SK-N-MC (cell line): ENCODE measurements around the gene TAF4.

Experiments
- DNase-seq: peaks from one replicate; pipeline ENCODE4 v3.0.0-alpha.2; 2011; ENCODE audit warnings: low read depth, low spot score
- H3K27ac ChIP-seq: fragments of 200-600 bp; sonication (generic); 2 replicates; pipeline ENCODE4 v1.5.1; 2016; ENCODE audit warnings: mixed run types
- H3K36me3 ChIP-seq: fragments of 200-600 bp; sonication (generic); 2 replicates; pipeline ENCODE4 v1.6.1; 2017; ENCODE audit warnings: antibody characterized with exemption, low read length, mixed read lengths; ENCODE audit not compliant: insufficient read depth
- H3K4me3 ChIP-seq: fragments of 200-600 bp; sonication (generic); 2 replicates; pipeline ENCODE4 v1.5.1; 2016
- H3K9ac ChIP-seq: fragments of 200-600 bp; sonication (generic); 2 replicates; pipeline ENCODE4 v1.8.0; 2017; ENCODE audit warnings: mixed run types, mixed read lengths; ENCODE audit not compliant: insufficient read length
- H3K9me3 ChIP-seq: fragments of 200-600 bp; sonication (generic); 2 replicates; pipeline ENCODE4 v1.6.1; 2017; ENCODE audit warnings: low read depth, mild to moderate bottlenecking, antibody characterized with exemption, low read length, moderate library complexity, mixed read lengths
- EZH2 ChIP-seq: fragments of 200-600 bp; sonication (generic); IDR thresholded peaks from one replicate; pipeline ENCODE4 v1.6.1; 2017; ENCODE audit warnings: antibody characterized with exemption
- FOXP2 ChIP-seq: optimal IDR thresholded peaks from 2 replicates; pipeline ENCODE3; 2011; ENCODE audit warnings: mild to moderate bottlenecking, moderate library complexity; ENCODE audit not compliant: insufficient read depth; ENCODE audit errors: extremely low read length, control extremely low read depth
- POLR2AphosphoS5 ChIP-seq: IDR thresholded peaks from 2 replicates; pipeline ENCODE4 v1.6.1; 2012; ENCODE audit warnings: mild to moderate bottlenecking, low read depth, low read length, borderline replicate concordance

Gene TAF4

DNA sequence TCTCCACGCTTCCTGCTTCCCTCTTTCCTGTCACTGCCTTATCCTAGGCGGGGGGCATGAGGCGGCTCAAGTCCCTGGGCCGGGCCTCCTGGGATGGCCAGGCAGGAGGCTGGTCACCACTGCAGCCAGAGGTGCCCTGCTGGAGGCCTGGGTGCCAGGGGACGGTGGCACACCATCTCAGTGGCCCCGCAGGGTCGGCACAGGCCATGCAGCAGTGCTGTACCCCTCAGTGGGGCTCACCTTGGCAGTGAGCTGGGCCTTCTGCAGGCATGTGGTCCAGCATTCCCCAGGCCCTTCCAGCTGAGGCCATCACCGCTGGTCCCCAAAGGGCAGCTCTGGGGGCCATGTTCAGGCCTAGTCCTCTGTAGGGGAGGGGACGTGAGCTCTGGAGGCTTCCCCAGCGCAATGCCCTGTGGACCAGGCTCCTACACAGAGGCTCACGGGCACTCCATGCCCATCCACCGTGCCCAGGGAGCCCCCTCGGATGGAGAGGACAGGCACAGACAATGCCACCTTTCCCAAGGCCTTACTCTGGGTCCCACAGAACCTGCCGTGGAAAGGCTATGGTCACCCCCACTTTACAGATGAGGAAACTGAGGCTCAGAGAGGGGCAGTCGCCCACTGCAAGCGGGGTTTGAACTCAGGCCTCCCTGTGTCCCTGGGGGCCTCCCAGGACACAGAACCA lies 123.8 kb downstream of the TAF4 start:
- no peaks in the 10 kb centered on the region for H3K9me3 ChIP-seq
- no peak for DNase-seq
- H3K27ac ChIP-seq, result no peak overlapping the region
- no peaks in the 10 kb centered on the region for H3K36me3 ChIP-seq
- H3K4me3 ChIP-seq, result no peak overlapping the region
- no peak for TF ChIP-seq EZH2
- TF ChIP-seq FOXP2, result no peak
- TF ChIP-seq POLR2AphosphoS5, result no peak
- no peak overlapping the region for H3K9ac ChIP-seq

DNA sequence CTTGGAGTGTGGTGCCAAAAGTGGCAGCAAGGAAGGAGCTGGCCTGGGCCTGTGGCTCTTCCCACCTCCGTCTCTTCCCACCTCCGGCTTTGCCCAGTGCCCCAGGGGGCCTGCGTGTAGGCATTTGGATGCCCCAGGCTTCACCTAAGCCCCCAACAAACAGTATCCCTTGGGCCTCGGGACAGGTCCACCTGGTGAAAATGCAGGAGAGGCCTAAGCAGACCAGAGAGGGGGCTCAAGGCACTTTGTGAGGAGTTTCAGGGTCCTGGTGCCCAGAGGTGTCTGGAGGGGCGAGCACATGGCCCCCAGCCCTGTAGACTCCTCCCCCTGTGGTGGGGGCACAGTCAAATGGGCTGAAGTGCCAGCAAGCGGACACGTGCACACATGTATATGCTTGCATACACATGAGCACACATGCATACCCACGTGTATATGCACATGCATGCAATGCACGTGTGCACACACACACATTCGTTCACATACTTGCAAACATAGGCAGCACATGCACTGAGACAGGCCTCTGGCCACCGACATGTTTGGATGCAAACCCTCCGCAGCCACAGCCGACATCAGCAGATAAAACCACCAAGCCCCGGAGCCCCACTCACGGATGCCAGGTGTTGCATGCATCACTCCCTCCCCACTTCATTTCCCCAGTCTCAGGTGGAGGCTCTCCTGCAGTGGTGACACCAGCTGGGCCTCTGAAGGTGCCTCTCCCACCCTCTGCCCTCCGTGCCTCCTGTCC lies 124.5 kb downstream of the TAF4 start:
- Histone ChIP-seq H3K9ac (no peak overlapping the region), H3K9me3 (no peaks in the 10 kb centered on the region), H3K27ac (no peak overlapping the region), H3K4me3 (no peak overlapping the region), H3K36me3 (no peaks in the 10 kb centered on the region)
- no peak for DNase-seq
- no peak for TF ChIP-seq POLR2AphosphoS5
- no peak for TF ChIP-seq EZH2
- TF ChIP-seq FOXP2, result no peak

DNA sequence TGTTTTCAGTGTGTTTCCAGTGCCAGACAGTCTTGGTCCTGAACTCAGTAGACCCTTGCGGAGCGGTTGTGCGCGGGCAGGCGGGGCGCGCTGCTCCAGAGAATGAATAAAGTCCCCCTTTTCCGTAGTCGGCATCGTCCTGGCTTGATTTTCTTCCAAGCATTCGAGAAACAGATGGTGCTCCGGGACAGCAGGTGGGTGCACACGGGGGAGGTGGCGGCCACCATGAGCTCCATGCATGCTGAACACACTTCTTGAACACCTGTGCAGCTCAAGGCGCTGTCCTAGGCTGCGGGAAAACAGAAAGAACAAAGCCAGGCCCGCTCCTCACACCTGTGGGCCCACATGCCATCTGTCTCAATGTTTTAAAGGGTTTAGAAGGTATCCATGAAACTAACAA lies 125.2 kb downstream of the TAF4 start:
- Histone ChIP-seq H3K9me3 (no peaks in the 10 kb centered on the region), H3K4me3 (no peak overlapping the region), H3K27ac (no peak overlapping the region), H3K36me3 (no peaks in the 10 kb centered on the region), H3K9ac (no peak overlapping the region)
- no peak for DNase-seq
- TF ChIP-seq FOXP2, result no peak
- no peak for TF ChIP-seq EZH2
- no peak for TF ChIP-seq POLR2AphosphoS5

DNA sequence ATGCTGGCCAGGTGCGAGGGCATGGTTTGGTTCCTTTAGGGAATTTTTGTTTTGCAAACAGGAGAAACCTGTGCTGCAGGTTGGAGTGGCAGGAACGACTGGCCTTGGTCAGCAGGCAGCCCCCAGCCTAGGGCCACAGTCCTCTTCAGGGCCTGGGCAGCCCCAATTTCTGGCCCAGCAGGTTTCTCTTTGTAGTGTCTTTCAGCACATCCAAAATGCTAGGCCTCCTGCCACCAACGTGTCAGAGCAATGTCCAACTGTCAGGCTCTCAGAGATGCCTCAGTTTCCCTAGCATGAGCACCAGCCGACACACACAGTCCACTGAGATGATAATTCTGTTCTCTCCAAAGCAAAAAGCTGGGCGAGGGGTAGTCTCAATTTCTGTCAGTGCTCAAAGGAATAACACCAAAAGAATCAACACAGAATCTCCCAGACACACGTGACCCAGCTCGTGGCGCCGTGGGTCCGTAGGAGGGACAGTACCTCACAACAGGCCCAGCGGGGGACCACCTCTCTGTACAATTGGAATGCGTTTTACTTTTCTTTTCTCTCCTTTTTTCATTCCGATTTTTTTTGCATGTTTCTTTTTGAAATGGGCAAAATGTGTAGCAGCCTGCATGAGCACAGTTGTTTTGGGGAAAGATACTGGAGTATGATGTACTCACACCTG lies 125.9 kb downstream of the TAF4 start:
- no peak for DNase-seq
- H3K4me3 ChIP-seq, result no peak overlapping the region
- no peak for TF ChIP-seq EZH2
- no peak for TF ChIP-seq POLR2AphosphoS5
- no peaks in the 10 kb centered on the region for H3K36me3 ChIP-seq
- H3K27ac ChIP-seq, result no peak overlapping the region
- no peaks in the 10 kb centered on the region for H3K9me3 ChIP-seq
- no peak overlapping the region for H3K9ac ChIP-seq

DNA sequence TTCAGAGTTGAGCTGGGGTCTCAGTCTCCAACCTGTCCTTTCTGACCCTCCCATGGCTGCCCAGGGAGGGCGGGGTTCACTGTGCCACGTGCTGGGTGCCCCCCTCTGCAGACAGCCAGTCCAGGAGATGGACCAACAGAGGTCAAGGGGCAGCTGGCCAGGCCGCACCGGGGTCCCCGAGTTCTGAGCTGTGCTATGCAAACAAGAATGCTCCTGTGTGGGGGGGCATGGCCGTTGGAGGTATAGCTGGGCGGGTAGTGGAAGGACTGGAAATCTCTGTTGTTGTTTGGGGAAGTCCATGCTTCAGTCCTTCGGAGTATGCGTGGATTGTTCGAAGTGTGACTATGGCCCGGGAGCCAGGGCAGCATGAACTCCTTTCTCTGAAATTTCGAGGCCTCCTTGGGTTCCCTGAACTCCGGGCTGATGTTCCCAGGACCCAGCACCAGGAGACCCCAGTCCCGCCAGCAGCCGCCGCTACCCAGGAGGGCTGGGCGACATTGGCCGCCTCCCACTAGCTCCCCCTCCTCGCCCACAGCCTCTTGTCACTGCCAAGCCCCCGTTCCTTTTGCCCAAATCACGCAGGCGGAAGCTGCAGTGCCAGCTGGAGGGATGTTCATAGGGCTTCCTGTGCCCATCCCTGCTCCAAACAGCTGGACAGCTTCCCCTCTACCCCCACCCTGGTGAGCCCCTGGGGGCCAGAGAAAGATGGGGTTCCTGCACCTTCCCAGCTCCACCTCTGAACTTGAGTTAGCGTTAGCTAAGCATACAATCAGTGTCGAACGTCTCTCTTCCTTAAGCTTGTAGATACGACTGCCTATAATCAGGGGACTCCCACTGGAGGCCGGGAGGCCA lies 126.6 kb downstream of the TAF4 start:
- DNase-seq, result no peak
- no peak overlapping the region for H3K4me3 ChIP-seq
- H3K36me3 ChIP-seq, result no peaks in the 10 kb centered on the region
- no peak overlapping the region for H3K9ac ChIP-seq
- H3K27ac ChIP-seq, result no peak overlapping the region
- H3K9me3 ChIP-seq, result no peaks in the 10 kb centered on the region
- TF ChIP-seq EZH2 (no peak), FOXP2 (no peak), POLR2AphosphoS5 (no peak)

DNA sequence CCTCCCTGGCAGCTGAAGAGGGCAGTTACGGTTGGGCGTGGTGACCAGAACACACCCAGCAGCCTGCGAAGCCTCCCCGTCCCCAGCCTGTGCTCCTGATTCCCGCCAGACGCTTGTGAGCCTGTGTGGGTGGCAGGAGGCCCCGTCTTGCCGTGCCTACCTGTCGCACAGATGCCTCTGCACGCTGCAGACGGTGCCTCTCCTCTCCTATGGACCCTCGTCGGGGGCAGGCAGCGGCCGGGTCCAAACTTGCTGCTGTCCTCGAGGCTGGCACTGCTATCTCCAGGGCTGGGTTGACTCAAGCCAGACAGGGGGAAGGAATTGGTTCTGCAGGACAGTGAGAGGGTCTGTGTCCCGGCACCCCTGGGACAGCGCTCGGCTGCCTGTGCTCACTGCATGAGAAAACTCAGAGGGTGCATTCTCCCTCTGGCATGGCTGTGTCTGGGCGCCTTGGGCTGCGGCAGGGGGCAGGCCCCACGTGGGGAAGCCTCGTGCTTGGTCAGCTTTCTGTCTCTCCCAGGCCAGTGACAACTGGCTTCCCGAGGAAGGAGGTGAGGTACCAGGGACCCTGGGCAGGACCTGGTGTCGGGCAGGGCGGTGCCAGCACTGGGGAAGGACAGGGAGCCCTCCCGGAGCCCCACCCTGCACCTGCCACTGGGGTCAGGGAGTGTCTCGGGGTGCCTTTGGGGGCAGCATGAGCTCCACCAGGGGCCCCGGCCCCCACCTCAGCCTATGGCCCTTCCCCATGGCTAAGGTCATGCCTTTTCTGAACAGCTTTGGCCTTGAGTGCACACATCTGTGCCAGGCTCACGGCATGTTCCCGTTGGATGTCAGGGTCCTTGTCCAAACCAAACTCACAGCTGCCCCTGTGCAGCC lies 127.5 kb downstream of the TAF4 start:
- Histone ChIP-seq H3K4me3 (no peak overlapping the region), H3K9ac (no peak overlapping the region), H3K36me3 (no peaks in the 10 kb centered on the region), H3K9me3 (no peaks in the 10 kb centered on the region), H3K27ac (no peak overlapping the region)
- TF ChIP-seq POLR2AphosphoS5 (no peak), FOXP2 (no peak), EZH2 (no peak)
- no peak for DNase-seq

DNA sequence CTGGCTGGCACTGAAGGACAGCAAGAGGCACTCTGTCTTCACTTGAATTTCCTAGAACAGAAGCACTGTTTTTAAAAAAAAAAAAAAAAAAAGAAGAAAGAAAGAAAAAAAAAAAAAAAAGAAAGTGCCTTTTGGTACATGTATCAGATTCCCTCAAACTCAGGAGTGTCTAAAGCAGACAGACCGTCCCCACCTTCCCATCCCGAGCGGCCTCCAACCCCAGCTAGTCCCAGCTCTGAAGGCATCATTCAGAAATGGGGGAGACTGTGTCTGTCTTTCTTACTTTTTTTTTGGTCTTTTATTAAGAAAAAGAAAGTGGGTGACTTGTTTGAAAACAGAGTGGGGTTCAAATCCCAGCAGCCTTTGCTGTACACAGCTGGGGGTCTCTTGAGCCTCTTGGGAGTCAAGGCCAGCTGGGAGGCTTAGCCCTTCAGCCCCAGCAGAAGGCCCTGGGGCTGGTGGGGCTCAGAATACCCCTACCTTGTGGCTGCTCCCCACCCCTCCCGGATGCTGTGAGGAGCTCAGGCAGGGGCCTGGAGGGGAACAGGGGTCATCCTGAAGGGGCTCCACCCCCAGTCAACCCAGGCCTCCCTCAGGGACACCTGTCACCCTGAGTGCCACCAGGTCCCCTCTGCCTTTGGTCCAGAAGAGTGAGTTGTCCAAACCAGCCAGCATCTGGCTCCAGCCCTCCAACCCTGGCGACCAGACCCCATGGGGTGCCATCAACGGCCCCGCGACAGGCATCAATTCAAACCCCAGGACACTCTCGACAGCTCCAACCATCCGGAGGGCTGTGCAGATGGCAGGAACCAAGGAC lies 128.3 kb downstream of the TAF4 start:
- Histone ChIP-seq H3K4me3 (no peak overlapping the region), H3K9ac (no peak overlapping the region), H3K27ac (no peak overlapping the region), H3K36me3 (no peaks in the 10 kb centered on the region), H3K9me3 (no peaks in the 10 kb centered on the region)
- no peak for DNase-seq
- TF ChIP-seq EZH2 (no peak), POLR2AphosphoS5 (no peak), FOXP2 (no peak)
